Smooth muscle cell (in vitro differentiated cells): ENCODE measurements around the gene VWA3B. TPM values are rescaled to one million over a fixed set of nuclear protein-coding genes. Genes with fewer than 3 reads are reported as not detected.
"Not testable (repeated sequence)": the region's sequence is repeated elsewhere in the genome, so short reads cannot be mapped to it uniquely, and the experiment has no call there.

Experiments used
- DNase-seq: peaks from one replicate; lab custom pipeline; 2025; ENCODE audit not compliant: unreplicated experiment; lab: John Stamatoyannopoulos, UW
- H2AFZ ChIP-seq: fragments of 200-600 bp; sonication (generic); 2 replicates; pipeline ENCODE4 v1.6.0; 2016; ENCODE audit warnings: antibody characterized with exemption, low read depth, mild to moderate bottlenecking
- H3F3A ChIP-seq: fragments of 200-600 bp; sonication (generic); 2 replicates; pipeline ENCODE4 v1.6.0; 2017; ENCODE audit warnings: antibody characterized with exemption, low read depth
- H3K27ac ChIP-seq: fragments of 200-600 bp; sonication (generic); 2 replicates; pipeline ENCODE4 v1.5.1; 2016; ENCODE audit warnings: low read depth, mild to moderate bottlenecking
- H3K27me3 ChIP-seq: fragments of 200-600 bp; sonication (generic); 2 replicates; pipeline ENCODE4 v1.6.1; 2016; ENCODE audit warnings: low read depth, mild to moderate bottlenecking
- H3K36me3 ChIP-seq: fragments of 200-600 bp; sonication (generic); 2 replicates; pipeline ENCODE4 v1.5.1; 2016; ENCODE audit warnings: low read depth
- H3K4me1 ChIP-seq: fragments of 200-600 bp; sonication (generic); 2 replicates; pipeline ENCODE4 v1.5.1; 2016; ENCODE audit warnings: low read depth
- H3K4me2 ChIP-seq: fragments of 200-600 bp; sonication (generic); 2 replicates; pipeline ENCODE4 v1.6.0; 2016; ENCODE audit warnings: mild to moderate bottlenecking
- H3K4me3 ChIP-seq: fragments of 200-600 bp; sonication (generic); 2 replicates; pipeline ENCODE4 v1.5.1; 2016; ENCODE audit warnings: mild to moderate bottlenecking
- H3K79me2 ChIP-seq: fragments of 200-600 bp; sonication (generic); 2 replicates; pipeline ENCODE4 v1.6.0; 2016; ENCODE audit warnings: low read depth, mild to moderate bottlenecking
- H3K9ac ChIP-seq: fragments of 200-600 bp; sonication (generic); 2 replicates; pipeline ENCODE4 v1.6.0; 2016; ENCODE audit warnings: low read depth
- H3K9me3 ChIP-seq: fragments of 200-600 bp; sonication (generic); replicated peaks from 2 replicates; pipeline ENCODE4 v1.5.1; 2016; ENCODE audit warnings: low read depth
- H4K20me1 ChIP-seq: fragments of 200-600 bp; sonication (generic); 2 replicates; pipeline ENCODE4 v1.6.0; 2016; ENCODE audit warnings: low read depth
- WGBS: methylation state at CpG from one replicate; pipeline ENCODE4 v1.1.7; 2016; ENCODE audit warnings: low lambda C conversion rate; 5-methylcytosine and 5-hydroxymethylcytosine counted together
- polyA plus RNA-seq: library from polyadenylated mRNA; unstranded; fragments of >200 nt; fragmentation: Nextera tagmentation; extraction: Ambion mirVana; gene quantifications from 2 replicates; pipeline ENCODE4 v1.2.1, GENCODE V29; 2016
- total RNA-seq: library from RNA; depleted of rRNA; stranded (reverse); fragments of >200 nt; gene quantifications from 2 replicates; pipeline ENCODE4 v1.2.3, GENCODE V29; 2014
- TF ChIP-seq, protein P1 (sequence below): fragments of 200-600 bp; sonication (generic); IDR thresholded peaks from 2 replicates; pipeline ENCODE4 v1.5.1; 2017; ENCODE audit warnings: borderline replicate concordance, mild to moderate bottlenecking, antibody characterized with exemption; ENCODE audit not compliant: insufficient read depth, poor library complexity, severe bottlenecking

VWA3B gene
- total and polyA plus RNA-seq, 2 experiments from 2014 or later: not detected

DNA sequence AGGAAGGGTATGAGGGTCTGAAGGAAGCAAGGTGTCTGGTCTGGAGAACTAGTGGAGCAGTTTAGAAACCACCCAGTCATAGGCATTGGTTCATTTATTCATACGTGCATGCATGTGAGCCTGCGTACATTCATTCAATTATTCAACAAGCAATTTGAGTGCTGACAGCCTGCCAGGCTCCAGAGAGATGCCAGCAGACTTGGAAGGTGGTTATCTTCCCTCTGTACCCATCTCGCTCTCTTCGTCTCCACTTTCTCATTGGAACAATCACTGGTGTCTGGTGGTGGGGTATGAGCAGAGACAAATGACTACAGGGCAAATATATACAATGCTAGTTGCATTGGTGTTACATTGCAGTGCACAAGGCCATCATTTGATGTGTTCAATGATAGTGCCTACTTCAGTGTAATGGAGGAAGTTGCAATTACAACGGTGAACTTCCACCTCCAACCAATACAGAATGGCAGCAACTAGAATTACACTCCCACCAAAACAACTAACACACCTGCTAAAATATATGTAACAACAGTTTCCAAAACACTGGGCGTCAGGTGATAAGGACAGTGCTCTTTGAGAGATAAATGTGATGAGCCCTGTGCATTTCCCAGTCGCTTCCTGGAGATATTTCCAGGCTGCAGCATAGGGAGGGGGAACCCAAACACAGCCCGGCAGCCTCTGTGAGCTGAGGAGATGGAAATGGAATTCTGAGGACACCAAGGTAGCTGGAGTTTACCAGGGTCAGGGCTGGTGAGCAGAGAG, 226.7 kb downstream of the VWA3B start:
- no peak overlapping the region for H3K27ac ChIP-seq
- no peak for DNase-seq
- WGBS: 93% methylated on average over 8 of the region's 8 CpGs
- no peak overlapping the region for H3K4me2 ChIP-seq
- H3K27me3 ChIP-seq: peaks cover 4% of the 10 kb centered on the region
- no peaks in the 10 kb centered on the region for H3K79me2 ChIP-seq
- no peaks in the 10 kb centered on the region for H3K9me3 ChIP-seq
- H3K9ac ChIP-seq: no peak overlapping the region
- H3K4me3 ChIP-seq: no peak overlapping the region
- no peak overlapping the region for H2AFZ ChIP-seq
- TF ChIP-seq, protein P1, sequence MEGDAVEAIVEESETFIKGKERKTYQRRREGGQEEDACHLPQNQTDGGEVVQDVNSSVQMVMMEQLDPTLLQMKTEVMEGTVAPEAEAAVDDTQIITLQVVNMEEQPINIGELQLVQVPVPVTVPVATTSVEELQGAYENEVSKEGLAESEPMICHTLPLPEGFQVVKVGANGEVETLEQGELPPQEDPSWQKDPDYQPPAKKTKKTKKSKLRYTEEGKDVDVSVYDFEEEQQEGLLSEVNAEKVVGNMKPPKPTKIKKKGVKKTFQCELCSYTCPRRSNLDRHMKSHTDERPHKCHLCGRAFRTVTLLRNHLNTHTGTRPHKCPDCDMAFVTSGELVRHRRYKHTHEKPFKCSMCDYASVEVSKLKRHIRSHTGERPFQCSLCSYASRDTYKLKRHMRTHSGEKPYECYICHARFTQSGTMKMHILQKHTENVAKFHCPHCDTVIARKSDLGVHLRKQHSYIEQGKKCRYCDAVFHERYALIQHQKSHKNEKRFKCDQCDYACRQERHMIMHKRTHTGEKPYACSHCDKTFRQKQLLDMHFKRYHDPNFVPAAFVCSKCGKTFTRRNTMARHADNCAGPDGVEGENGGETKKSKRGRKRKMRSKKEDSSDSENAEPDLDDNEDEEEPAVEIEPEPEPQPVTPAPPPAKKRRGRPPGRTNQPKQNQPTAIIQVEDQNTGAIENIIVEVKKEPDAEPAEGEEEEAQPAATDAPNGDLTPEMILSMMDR: no peak
- no peaks in the 10 kb centered on the region for H4K20me1 ChIP-seq
- no peaks in the 10 kb centered on the region for H3K36me3 ChIP-seq
- H3F3A ChIP-seq: no peaks in the 10 kb centered on the region
- no peaks in the 10 kb centered on the region for H3K4me1 ChIP-seq

DNA sequence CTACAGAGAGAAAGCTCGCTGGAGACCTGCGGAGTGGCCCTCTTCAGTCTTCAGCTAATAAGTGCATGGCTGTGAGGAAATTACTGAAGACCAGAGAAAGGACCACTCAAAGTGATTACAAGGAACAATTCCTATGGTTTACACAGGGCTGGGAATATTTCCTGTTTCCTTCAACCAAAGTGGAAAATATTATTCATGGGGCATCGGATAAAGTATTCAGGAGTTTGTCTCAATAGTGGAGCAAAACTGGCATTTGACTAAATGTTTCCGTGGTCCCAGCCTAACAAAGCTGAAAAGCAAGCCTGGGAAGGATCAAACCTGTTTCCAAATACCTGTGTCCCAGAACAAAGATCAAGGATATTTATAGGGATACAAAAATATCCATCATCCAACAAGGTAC, 227.3 kb downstream of the VWA3B start:
- WGBS: 80% methylated on average over 4 of the region's 4 CpGs
- Histone ChIP-seq H3K79me2 (no peaks in the 10 kb centered on the region), H3K4me3 (no peak overlapping the region), H4K20me1 (no peaks in the 10 kb centered on the region), H3K4me2 (no peak overlapping the region), H2AFZ (no peak overlapping the region), H3K27me3 (peaks cover 4% of the 10 kb centered on the region), H3K27ac (no peak overlapping the region), H3F3A (no peaks in the 10 kb centered on the region), H3K36me3 (no peaks in the 10 kb centered on the region), H3K9ac (no peak overlapping the region), H3K9me3 (no peaks in the 10 kb centered on the region), H3K4me1 (no peaks in the 10 kb centered on the region)
- no peak for DNase-seq
- TF ChIP-seq, protein P1: no peak

DNA sequence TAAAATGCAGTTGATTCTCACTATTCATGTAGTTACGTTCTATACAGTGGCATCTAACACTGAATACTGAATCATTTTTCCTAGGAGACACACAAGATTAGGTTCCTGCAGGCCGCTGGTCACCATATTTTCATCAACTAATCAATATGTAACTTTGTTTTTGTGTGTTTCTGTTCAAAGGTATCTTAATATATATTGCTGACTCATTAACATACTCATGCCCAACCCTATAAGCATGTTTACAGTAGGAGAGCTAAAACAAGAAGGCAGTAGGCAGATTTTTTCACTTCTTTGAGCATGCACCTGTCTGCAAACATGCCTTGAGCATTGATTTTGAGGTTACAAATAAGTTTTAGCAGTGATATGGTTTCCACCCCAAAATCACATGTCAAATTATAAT, 229.0 kb downstream of the VWA3B start:
- Histone ChIP-seq H3K4me1 (no peaks in the 10 kb centered on the region), H3F3A (no peaks in the 10 kb centered on the region), H3K4me2 (no peak overlapping the region), H4K20me1 (no peaks in the 10 kb centered on the region), H3K9me3 (no peaks in the 10 kb centered on the region), H3K27me3 (peaks cover 4% of the 10 kb centered on the region), H3K4me3 (no peak overlapping the region), H2AFZ (no peak overlapping the region), H3K27ac (no peak overlapping the region), H3K9ac (no peak overlapping the region), H3K79me2 (no peaks in the 10 kb centered on the region), H3K36me3 (no peaks in the 10 kb centered on the region)
- no peak for DNase-seq
- WGBS: 86% methylated on average over 2 of the region's 2 CpGs
- TF ChIP-seq, protein P1: no peak

GRCh38 chr2:98317214-98317613, 230.2 kb downstream of the VWA3B start:
- no peak overlapping the region for H3K27ac ChIP-seq
- WGBS: 28% methylated on average over 3 of the region's 3 CpGs

DNA sequence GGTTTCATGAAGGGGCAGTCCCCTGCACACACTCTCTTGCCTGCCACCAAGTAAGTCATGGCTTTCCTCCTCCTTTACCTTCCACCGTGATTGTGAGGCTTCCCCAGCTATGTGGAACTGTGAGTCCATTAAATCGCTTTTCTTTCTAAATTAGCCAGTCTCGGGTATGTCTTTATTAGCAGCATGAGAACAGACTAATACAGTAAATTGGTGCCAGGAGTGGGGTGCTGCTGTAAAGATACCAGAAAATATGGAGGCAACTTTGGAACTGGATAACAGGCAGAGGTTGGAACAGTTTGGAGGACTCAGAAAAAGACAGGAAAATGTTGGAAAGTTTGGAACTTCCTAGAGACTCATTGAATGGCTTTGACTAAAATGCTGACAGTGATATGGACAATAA, 233.2 kb downstream of the VWA3B start:
- DNase-seq, H3K36me3 ChIP-seq, H3K27ac ChIP-seq, H3K9ac ChIP-seq, H3K4me1 ChIP-seq, H3K27me3 ChIP-seq, H2AFZ ChIP-seq, H3K9me3 ChIP-seq, H3K4me3 ChIP-seq, H3K79me2 ChIP-seq, H3K4me2 ChIP-seq, H3F3A ChIP-seq, H4K20me1 ChIP-seq: not testable (repeated sequence)
- WGBS: 74% methylated on average over 3 of the region's 3 CpGs

More at GRCh38 chr2:98317214-98317613, 230.2 kb downstream of the VWA3B start:
- no peaks in the 10 kb centered on the region for H4K20me1 ChIP-seq
- H3K36me3 ChIP-seq: no peaks in the 10 kb centered on the region
- no peak overlapping the region for H3K9ac ChIP-seq
- no peaks in the 10 kb centered on the region for H3K4me1 ChIP-seq
- no peak overlapping the region for H3K4me3 ChIP-seq
- no peaks in the 10 kb centered on the region for H3K79me2 ChIP-seq
- no peak overlapping the region for H2AFZ ChIP-seq
- H3F3A ChIP-seq: no peaks in the 10 kb centered on the region
- no peak overlapping the region for H3K4me2 ChIP-seq
- peaks cover 6% of the 10 kb centered on the region for H3K9me3 ChIP-seq
- no peak for DNase-seq
- H3K27me3 ChIP-seq: peaks cover 4% of the 10 kb centered on the region
- TF ChIP-seq, protein P1: no peak
